Measurements from ENCODE around the gene ANKRD23.

- TF ChIP-seq CREB1 (IDR thresholded peaks at IDR 0.05; ENCODE audit: low read depth) (no peak), ZBTB7A (IDR thresholded peaks at IDR 0.05; ENCODE audit: low read depth) (no peak), EGR1 (IDR thresholded peaks at IDR 0.05) (no peak), CEBPB (IDR thresholded peaks at IDR 0.05) (no peak), REST (IDR thresholded peaks at IDR 0.05; ENCODE audit: low read depth) (no peak), YY1 (IDR thresholded peaks at IDR 0.05; ENCODE audit: low read depth) (no peak), EP300 (IDR thresholded peaks at IDR 0.05; ENCODE audit: borderline replicate concordance) (no peak), USF1 (IDR thresholded peaks at IDR 0.05) (no peak), MAX (IDR thresholded peaks at IDR 0.05) (no peak), RAD21 (IDR thresholded peaks at IDR 0.05; ENCODE audit: low read depth) (no peak)
Observed at GRCh38 chr2:96838345-96839292, 5.2 kb downstream of the ANKRD23 start.
